Adrenal gland (tissue), 12 donors: Measurements from ENCODE around the gene TRAPPC2L. TPM values are rescaled to one million over a fixed set of nuclear protein-coding genes. Genes with fewer than 3 reads are reported as not detected.
A peak's percentile ranks its signal among the peaks of the same experiment; 100 is the strongest.

Experiments used
- DNase-seq, 7 donors: peaks; one replicate each; pipeline ENCODE4 v3.0.0-alpha.2; 2019 to 2020
- H3K27ac ChIP-seq, 5 donors: fragments of 200-600 bp; sonication (generic) in 4 of 5; 1 replicate in 3 of 5; 2 replicates in 2 of 5; pipeline versions ENCODE4 v1.5.1 to v1.8.0; 2016 to 2020; ENCODE audit warnings: mild to moderate bottlenecking in 1 of 5
- H3K27me3 ChIP-seq: fragments of 200-600 bp; 2 replicates; pipeline ENCODE4 v1.8.0; 2021
- H3K36me3 ChIP-seq, 2 donors: fragments of 200-600 bp; replicated peaks in 1 of 2; 1 replicate in 1 of 2; 2 replicates in 1 of 2; pipeline versions ENCODE4 v1.5.1 to v1.8.0; 2018 to 2022
- H3K4me1 ChIP-seq, 2 donors: fragments of 200-600 bp; replicated peaks in 1 of 2; 1 replicate in 1 of 2; 2 replicates in 1 of 2; pipeline versions ENCODE4 v1.5.1 to v1.8.0; 2018 to 2021
- H3K4me3 ChIP-seq, 4 donors: fragments of 200-600 bp; sonication (generic) in 3 of 4; one replicate each; pipeline ENCODE4 v1.5.1; 2016 to 2018
- H3K9me3 ChIP-seq, 3 donors: fragments of 200-600 bp; sonication (generic) in 1 of 3; replicated peaks in 1 of 3; 1 replicate in 2 of 3; 2 replicates in 1 of 3; pipeline versions ENCODE4 v1.5.1 to v1.8.0; 2016 to 2021
- POLR2A ChIP-seq, 2 donors: fragments of 450-650 bp; IDR thresholded peaks; one replicate each; pipeline ENCODE4 v1.6.1; 2017; ENCODE audit warnings: antibody characterized with exemption in 2 of 2, mild to moderate bottlenecking in 2 of 2, moderate library complexity in 1 of 2
- WGBS, 4 donors: extraction: QIAGEN DNeasy Blood & Tissue Kit in 2 of 4; methylation state at CpG; one replicate each; pipeline versions ENCODE4 v1.1.5 to v1.1.7; 2013 to 2017; 5-methylcytosine and 5-hydroxymethylcytosine counted together
- intact Hi-C, 2 donors: fragments of 100-400 bp; cut with DNase I; formaldehyde crosslinking; loops; one replicate each; pipeline versions ENCODE4 v1.14.1 to v1.15.0; 2022 to 2023
- polyA plus RNA-seq, 3 donors: library from polyadenylated mRNA; stranded (reverse); fragments of 200-250 nt in 2 of 3; fragments of 350-450 nt in 1 of 3; fragmentation: Illumina TruSeq in 1 of 3; extraction: RNeasy Lipid Tissue Mini Kit (QIAGEN cat#74804) in 1 of 3; gene quantifications; one replicate each; pipeline ENCODE4 v1.2.3, GENCODE V29; 2013 to 2014
- total RNA-seq, 9 donors: library from RNA; depleted of rRNA in 4 of 9; stranded (reverse); fragments of >200 nt in 4 of 9; fragments of 120-200 nt in 1 of 9; fragmentation: NEBNext Ultra II Directional in 1 of 9; extraction: Animal tissue kit (Norgen Biotek cat#: 25700) in 1 of 9; gene quantifications; one replicate each; pipeline versions ENCODE4 v1.1.0 to v1.2.4, GENCODE V29; 2013 to 2023
- TF ChIP-seq, protein P1 (sequence below), 6 experiments: fragments of 450-650 bp in 4 of 6; fragments of 200-600 bp in 2 of 6; sonication (generic) in 1 of 6; IDR thresholded peaks; 1 replicate in 5 of 6; 2 replicates in 1 of 6; pipeline versions ENCODE4 v1.5.1 to v1.8.0; 2016 to 2021; ENCODE audit warnings: antibody characterized with exemption in 6 of 6, mild to moderate bottlenecking in 2 of 6, moderate library complexity in 1 of 6
- donor health status: healthy with polysubstance abuse.
- donor health status: Bipolar disorder and iron deficiency.
- donor health status: DM: yes; HTN: yes; CAD: no.
- donor health status: DM: no; HTN: no; CAD: no.
- donor health status: DM: no; HTN: no; CAD: no.
- donor health status: DM: yes; HTN: yes; CAD: no.

The TRAPPC2L gene
- total and polyA plus RNA-seq, 12 donors = 56.7 to 279 (median 149) TPM

DNA sequence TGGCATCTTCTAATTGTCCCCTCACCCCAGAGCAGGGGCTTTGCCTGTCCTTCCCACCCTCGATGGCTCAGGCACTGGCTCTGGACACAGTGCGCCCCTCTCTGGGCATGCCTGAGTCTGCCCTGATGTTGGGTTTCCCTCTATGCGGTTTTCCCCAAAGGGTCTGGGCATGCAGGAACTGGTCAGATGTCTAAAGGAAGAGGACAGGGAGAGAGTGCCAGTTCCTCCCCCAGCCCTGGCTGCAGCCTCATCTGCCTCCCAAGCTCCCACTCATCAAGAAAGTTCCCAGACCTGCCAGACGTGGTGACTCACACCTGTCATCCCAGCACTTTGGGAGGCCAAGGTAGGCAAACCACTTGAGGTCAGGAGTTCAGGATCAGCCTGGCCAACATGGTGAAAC, 50.8 kb downstream of the TRAPPC2L start:
- intact Hi-C loops = no loop called here
- H3K36me3 ChIP-seq = no peaks in the 10 kb centered on the region
- no peaks in the 10 kb centered on the region for H3K27me3 ChIP-seq
- no peak for DNase-seq
- H3K4me3 ChIP-seq = no peak overlapping the region
- peaks cover 5 to 11% of the 10 kb centered on the region in 2 donors for H3K4me1 ChIP-seq
- no peak for TF ChIP-seq POLR2A (IDR thresholded peaks at IDR 0.05)
- TF ChIP-seq, protein P1, sequence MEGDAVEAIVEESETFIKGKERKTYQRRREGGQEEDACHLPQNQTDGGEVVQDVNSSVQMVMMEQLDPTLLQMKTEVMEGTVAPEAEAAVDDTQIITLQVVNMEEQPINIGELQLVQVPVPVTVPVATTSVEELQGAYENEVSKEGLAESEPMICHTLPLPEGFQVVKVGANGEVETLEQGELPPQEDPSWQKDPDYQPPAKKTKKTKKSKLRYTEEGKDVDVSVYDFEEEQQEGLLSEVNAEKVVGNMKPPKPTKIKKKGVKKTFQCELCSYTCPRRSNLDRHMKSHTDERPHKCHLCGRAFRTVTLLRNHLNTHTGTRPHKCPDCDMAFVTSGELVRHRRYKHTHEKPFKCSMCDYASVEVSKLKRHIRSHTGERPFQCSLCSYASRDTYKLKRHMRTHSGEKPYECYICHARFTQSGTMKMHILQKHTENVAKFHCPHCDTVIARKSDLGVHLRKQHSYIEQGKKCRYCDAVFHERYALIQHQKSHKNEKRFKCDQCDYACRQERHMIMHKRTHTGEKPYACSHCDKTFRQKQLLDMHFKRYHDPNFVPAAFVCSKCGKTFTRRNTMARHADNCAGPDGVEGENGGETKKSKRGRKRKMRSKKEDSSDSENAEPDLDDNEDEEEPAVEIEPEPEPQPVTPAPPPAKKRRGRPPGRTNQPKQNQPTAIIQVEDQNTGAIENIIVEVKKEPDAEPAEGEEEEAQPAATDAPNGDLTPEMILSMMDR (IDR thresholded peaks at IDR 0.05) = no peak
- H3K27ac ChIP-seq = no peak overlapping the region
- whole genome bisulfite sequencing, 4 donors = 50 to 88% (median 79%) methylated on average over 1 to 4 of the region's 4 CpGs
- no peaks in the 10 kb centered on the region for H3K9me3 ChIP-seq

DNA sequence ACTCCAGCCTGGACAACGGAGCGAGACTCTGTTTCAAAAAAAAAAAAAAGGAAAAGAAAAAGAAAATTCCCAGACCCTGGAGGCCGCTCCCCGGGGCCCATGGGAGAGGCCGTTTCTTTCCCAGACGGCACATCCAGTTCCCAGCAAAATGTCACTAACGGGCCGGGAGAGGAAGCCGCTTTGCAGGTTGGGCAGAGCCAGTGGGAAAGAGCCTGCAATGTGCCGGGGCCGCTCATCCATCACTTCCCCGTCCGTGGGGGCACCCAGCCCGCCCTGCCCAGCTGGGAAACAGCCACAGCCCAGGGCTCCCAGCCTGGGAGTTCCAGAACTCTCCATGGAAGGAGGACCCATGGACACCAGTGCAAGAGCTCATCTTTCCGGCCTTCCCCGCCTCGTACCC, 51.4 kb downstream of the TRAPPC2L start:
- H3K4me3 ChIP-seq = no peak overlapping the region
- H3K27me3 ChIP-seq = no peaks in the 10 kb centered on the region
- DNase-seq = no peak
- no peak overlapping the region for H3K27ac ChIP-seq
- TF ChIP-seq POLR2A (IDR thresholded peaks at IDR 0.05) = no peak
- TF ChIP-seq, protein P1 (IDR thresholded peaks at IDR 0.05) = no peak
- intact Hi-C loops = no loop called here
- 84 to 90% (median 89%) methylated on average over 17 of the region's 17 CpGs for WGBS, 4 donors
- H3K36me3 ChIP-seq = no peaks in the 10 kb centered on the region
- H3K4me1 ChIP-seq = peaks cover 5 to 11% of the 10 kb centered on the region in 2 donors
- H3K9me3 ChIP-seq = no peaks in the 10 kb centered on the region

DNA sequence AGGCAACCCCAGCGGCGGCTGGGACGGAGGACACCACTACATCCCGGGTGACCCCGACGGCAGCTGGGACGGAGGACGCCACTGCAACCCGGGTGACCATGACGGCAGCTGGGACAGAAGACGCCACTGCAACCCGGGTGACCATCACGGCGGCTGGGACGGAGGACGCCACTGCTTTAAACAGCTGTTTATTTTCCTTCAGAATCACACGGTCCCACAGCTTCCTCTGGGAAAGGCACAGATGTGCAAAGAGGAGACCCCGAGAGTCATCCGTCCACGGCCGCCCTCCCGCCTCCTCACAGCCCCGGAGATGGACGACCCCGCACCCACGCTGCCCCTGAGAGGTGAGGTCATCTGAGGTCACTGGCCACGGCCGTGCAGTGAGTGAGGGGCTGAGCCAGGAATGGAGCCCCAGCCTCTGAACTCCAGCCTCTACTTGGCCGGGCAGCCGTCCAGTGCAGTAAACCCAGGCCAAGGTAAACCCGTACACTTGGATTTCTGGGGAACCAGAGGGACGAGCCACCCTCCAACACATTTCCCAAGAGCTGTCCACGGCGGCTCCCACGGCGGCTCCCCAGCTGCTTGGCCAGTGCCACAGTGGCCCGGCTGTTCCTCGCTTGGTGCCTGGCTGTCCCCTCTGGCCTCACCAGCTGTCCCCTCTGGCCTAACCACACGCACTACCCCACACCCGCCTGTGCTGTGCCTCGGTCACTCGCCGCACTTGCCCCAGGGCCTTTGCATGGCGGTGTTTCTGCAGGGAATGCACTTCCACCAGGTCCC, 52.7 kb downstream of the TRAPPC2L start:
- Histone ChIP-seq H3K36me3 (no peaks in the 10 kb centered on the region), H3K4me3 (no peak overlapping the region), H3K9me3 (no peaks in the 10 kb centered on the region), H3K27ac (no peak overlapping the region), H3K4me1 (peaks cover 5 to 7% of the 10 kb centered on the region in 2 donors), H3K27me3 (no peaks in the 10 kb centered on the region)
- TF ChIP-seq POLR2A (IDR thresholded peaks at IDR 0.05) = no peak
- TF ChIP-seq, protein P1 (IDR thresholded peaks at IDR 0.05) = no peak
- intact Hi-C loops = no loop called here
- WGBS, 4 donors = 71 to 86% (median 79%) methylated on average over 22 to 44 of the region's 44 CpGs
- DNase-seq = no peak

DNA sequence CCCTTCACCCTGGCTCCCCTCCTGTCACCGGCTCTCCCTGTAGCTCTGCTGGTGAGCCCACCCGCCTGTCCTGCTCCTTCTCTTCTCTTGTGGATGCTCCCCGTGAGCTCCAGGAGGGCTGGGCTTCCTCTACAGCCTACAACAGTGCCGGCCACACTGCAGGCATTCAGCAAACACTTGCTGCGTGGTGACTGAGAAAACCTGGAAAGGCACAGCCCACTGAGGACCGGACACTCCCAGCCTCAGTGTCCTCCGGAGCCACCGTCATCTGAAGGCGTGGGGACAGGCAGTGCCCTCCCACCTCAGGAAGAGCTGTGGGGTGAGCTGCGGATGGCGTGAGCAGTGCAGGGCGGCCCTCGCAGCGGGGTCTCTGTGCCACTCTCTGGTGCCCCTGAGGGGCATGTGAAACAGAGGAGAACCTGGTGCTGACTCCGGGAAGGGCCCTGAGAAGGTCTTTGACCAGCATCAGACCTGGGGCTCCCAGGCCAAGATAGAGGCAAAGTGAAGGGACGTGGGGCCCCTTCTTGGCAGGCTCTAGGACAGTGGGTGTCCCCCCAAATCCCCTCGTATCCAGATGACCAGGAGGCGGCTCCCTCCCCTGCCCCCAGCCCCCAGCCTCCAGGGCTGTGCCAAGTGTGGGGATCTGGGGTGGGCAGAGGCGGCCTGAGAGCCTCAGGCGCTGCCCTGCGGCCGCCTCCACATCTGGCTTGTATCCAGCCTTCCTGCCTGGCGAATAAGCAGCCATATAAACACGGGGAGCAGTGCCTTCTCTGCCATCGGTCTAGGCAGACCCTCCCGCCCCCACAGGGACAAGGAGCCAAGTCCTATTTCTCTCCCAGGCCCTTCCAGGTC, 53.6 kb downstream of the TRAPPC2L start:
- Histone ChIP-seq H3K27ac (peak overlapping the region in 1 of 5 donors; percentile 22), H3K4me3 (no peak overlapping the region), H3K27me3 (no peaks in the 10 kb centered on the region), H3K36me3 (no peaks in the 10 kb centered on the region), H3K9me3 (no peaks in the 10 kb centered on the region), H3K4me1 (peaks cover 0 to 5% of the 10 kb centered on the region in 2 donors)
- DNase-seq = no peak
- 72 to 83% (median 77%) methylated on average over 17 to 26 of the region's 26 CpGs for WGBS, 4 donors
- TF ChIP-seq POLR2A (IDR thresholded peaks at IDR 0.05) = no peak
- TF ChIP-seq, protein P1 (IDR thresholded peaks at IDR 0.05) = no peak
- intact Hi-C loops = no loop called here
